GM23248 (cell line): ENCODE data around the gene PDE6H. TPM values are rescaled to one million over a fixed set of nuclear protein-coding genes. Genes with fewer than 3 reads are reported as not detected.

Experiments used
- DNase-seq: peaks from one replicate; pipeline ENCODE4 v3.0.0-alpha.2; 2015
- H2AFZ ChIP-seq: fragments of 200-600 bp; sonication (generic); 2 replicates; pipeline ENCODE4 v1.6.1; 2016; ENCODE audit warnings: antibody characterized with exemption
- H3F3A ChIP-seq: fragments of 200-600 bp; sonication (generic); 2 replicates; pipeline ENCODE4 v1.6.1; 2016; ENCODE audit warnings: mild to moderate bottlenecking, antibody characterized with exemption, mixed run types; ENCODE audit not compliant: insufficient read depth
- H3K27ac ChIP-seq: fragments of 200-600 bp; sonication (generic); 2 replicates; pipeline ENCODE4 v1.5.1; 2016; ENCODE audit warnings: mild to moderate bottlenecking
- H3K27me3 ChIP-seq: fragments of 200-600 bp; sonication (generic); replicated peaks from 2 replicates; pipeline ENCODE4 v1.6.1; 2016; ENCODE audit warnings: mild to moderate bottlenecking; ENCODE audit not compliant: insufficient read depth
- H3K36me3 ChIP-seq: fragments of 200-600 bp; sonication (generic); 2 replicates; pipeline ENCODE4 v1.6.1; 2016; ENCODE audit warnings: low read depth, mild to moderate bottlenecking
- H3K4me1 ChIP-seq: fragments of 200-600 bp; sonication (generic); 2 replicates; pipeline ENCODE4 v1.6.1; 2016; ENCODE audit warnings: mild to moderate bottlenecking; ENCODE audit not compliant: insufficient read depth
- H3K4me2 ChIP-seq: fragments of 200-600 bp; sonication (generic); one replicate; pipeline ENCODE4 v1.6.1; 2016; ENCODE audit warnings: mild to moderate bottlenecking; ENCODE audit not compliant: unreplicated experiment
- H3K4me3 ChIP-seq: fragments of 200-600 bp; sonication (generic); 2 replicates; pipeline ENCODE4 v1.5.1; 2016; ENCODE audit warnings: mild to moderate bottlenecking
- H3K79me2 ChIP-seq: fragments of 200-600 bp; sonication (generic); 2 replicates; pipeline ENCODE4 v1.6.1; 2016; ENCODE audit warnings: mild to moderate bottlenecking; ENCODE audit not compliant: insufficient read depth
- H3K9ac ChIP-seq: fragments of 200-600 bp; sonication (generic); 2 replicates; pipeline ENCODE4 v1.6.1; 2016; ENCODE audit warnings: mild to moderate bottlenecking
- H3K9me2 ChIP-seq: fragments of 200-600 bp; sonication (generic); 2 replicates; pipeline ENCODE4 v1.6.1; 2016; ENCODE audit warnings: mixed run types, mild to moderate bottlenecking, moderate library complexity; ENCODE audit not compliant: insufficient read depth
- H3K9me3 ChIP-seq: fragments of 200-600 bp; sonication (generic); one replicate; pipeline ENCODE4 v1.6.1; 2017; ENCODE audit warnings: low read depth
- H4K20me1 ChIP-seq: fragments of 200-600 bp; sonication (generic); 2 replicates; pipeline ENCODE4 v1.6.0; 2016; ENCODE audit not compliant: insufficient read depth
- EZH2 ChIP-seq: fragments of 200-600 bp; sonication (generic); IDR thresholded peaks from 2 replicates; pipeline ENCODE4 v1.6.1; 2018; ENCODE audit warnings: antibody characterized with exemption, mild to moderate bottlenecking; ENCODE audit not compliant: insufficient read depth, poor library complexity, severe bottlenecking
- EZH2phosphoT487 ChIP-seq: fragments of 200-600 bp; sonication (generic); IDR thresholded peaks from 2 replicates; pipeline ENCODE4 v1.6.1; 2018; ENCODE audit warnings: antibody characterized with exemption, moderate library complexity, mild to moderate bottlenecking, low read depth; ENCODE audit not compliant: insufficient read depth
- WGBS, 2 experiments: methylation state at CpG; one replicate each; pipeline ENCODE4 v1.1.6; 2015 to 2017; ENCODE audit warnings: low lambda C conversion rate in 2 of 2, low coverage in 1 of 2; ENCODE audit errors: missing lambda C conversion rate in 2 of 2; 5-methylcytosine and 5-hydroxymethylcytosine counted together
- in situ Hi-C: fragments of 300-500 bp; cut with MboI; formaldehyde crosslinking; loops from 2 replicates; pipeline ENCODE4 v1.15.0; 2020
- polyA plus RNA-seq: library from polyadenylated mRNA; unstranded; fragments of >200 nt; fragmentation: Nextera tagmentation; extraction: Ambion mirVana; gene quantifications from 2 replicates; pipeline ENCODE4 v1.2.1, GENCODE V29; 2016
- total RNA-seq: library from RNA; depleted of rRNA; stranded (reverse); fragments of >200 nt; shearing (Covaris generic); gene quantifications from 2 replicates; pipeline ENCODE4 v1.2.3, GENCODE V29; 2014

PDE6H gene
- total and polyA plus RNA-seq, 2 experiments from 2014 or later = not detected

DNA sequence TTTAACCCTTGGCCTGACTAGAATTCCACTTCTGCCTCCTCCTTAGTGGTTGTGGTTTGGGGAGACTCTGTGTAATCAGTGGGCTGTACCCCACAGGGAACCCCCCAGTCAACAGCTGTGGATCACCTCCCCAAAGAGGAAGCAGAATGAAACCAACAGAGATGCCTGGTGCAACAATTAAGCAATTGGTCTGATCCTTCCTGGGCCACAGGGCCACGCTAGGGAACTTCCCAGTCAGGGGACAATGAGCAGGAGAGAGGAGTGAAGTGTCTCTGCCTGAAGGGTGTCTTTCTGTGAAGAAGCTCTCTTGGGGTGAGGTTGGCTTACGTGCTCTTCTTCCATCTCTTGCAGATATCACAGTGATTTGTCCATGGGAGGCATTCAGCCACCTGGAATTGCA, 8.2 kb downstream of the PDE6H start:
- no peaks in the 10 kb centered on the region for H4K20me1 ChIP-seq
- no peaks in the 10 kb centered on the region for H3K9me2 ChIP-seq
- H3F3A ChIP-seq = no peaks in the 10 kb centered on the region
- H3K9ac ChIP-seq = no peak overlapping the region
- in situ Hi-C loops = no loop called here
- H3K36me3 ChIP-seq = no peaks in the 10 kb centered on the region
- no peak overlapping the region for H3K4me2 ChIP-seq
- peaks cover 10% of the 10 kb centered on the region; the same call in 1 of the 2 replicates for H3K27me3 ChIP-seq
- no peak overlapping the region for H3K27ac ChIP-seq
- TF ChIP-seq EZH2phosphoT487 = no peak
- TF ChIP-seq EZH2 = no peak
- no peak overlapping the region for H2AFZ ChIP-seq
- DNase-seq = no peak
- H3K9me3 ChIP-seq = no peaks in the 10 kb centered on the region
- 78 to 83% methylated on average over 2 of the region's 2 CpGs for WGBS, 2 experiments
- no peak overlapping the region for H3K4me3 ChIP-seq
- H3K4me1 ChIP-seq = no peaks in the 10 kb centered on the region
- no peaks in the 10 kb centered on the region for H3K79me2 ChIP-seq

DNA sequence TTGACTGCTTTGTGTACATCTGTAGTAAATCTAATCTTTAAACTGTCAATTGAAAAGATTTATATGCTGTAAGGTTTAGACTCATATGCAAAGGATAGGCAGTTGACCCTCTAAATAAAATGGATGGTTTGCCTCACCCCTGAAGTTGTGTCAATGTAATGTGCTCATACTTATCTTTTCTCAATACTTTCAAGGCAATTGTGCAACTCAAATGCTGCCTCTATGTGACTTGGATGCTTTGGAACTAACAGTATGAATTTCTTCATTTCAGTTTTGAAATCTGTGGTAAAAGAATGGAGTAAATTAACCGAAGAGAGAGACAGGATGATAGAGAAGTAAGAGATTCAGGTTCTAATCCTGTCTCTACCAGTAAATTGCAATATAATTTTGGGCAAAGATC, 9.7 kb downstream of the PDE6H start:
- Histone ChIP-seq H3K79me2 (no peaks in the 10 kb centered on the region), H3K4me2 (no peak overlapping the region), H3K27me3 (peaks cover 10% of the 10 kb centered on the region; the same call in 1 of the 2 replicates), H3K9me2 (no peaks in the 10 kb centered on the region), H3K36me3 (no peaks in the 10 kb centered on the region), H3K9me3 (no peaks in the 10 kb centered on the region), H4K20me1 (no peaks in the 10 kb centered on the region), H3F3A (no peaks in the 10 kb centered on the region), H3K4me3 (no peak overlapping the region), H3K4me1 (no peaks in the 10 kb centered on the region), H3K27ac (no peak overlapping the region), H2AFZ (no peak overlapping the region), H3K9ac (no peak overlapping the region)
- 67 to 78% methylated on average over 1 of the region's 1 CpG for WGBS, 2 experiments
- TF ChIP-seq EZH2 = no peak
- TF ChIP-seq EZH2phosphoT487 = no peak
- peak; percentile 9 for DNase-seq
- in situ Hi-C loops = no loop called here

DNA sequence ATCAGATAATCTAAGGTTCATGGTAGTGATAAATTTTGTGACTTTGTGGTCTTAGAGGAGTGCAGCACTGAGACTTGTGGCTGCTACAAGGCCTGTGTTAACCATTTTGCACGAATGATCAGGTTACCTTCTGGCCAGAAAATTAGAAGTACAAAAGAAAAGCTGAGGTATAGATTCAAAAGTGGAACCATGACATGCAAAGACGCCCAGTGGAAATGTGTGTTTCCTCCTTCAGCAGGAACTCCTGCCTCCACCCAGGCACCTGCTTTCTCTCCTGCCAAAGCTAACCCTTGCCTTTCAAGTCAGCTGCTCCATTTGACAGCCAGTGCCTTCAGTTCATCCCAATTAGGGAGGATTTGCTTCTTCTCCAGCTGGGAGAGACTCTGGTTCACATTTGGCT, 10.1 kb downstream of the PDE6H start:
- H3F3A ChIP-seq = no peaks in the 10 kb centered on the region
- H3K36me3 ChIP-seq = no peaks in the 10 kb centered on the region
- no peaks in the 10 kb centered on the region for H4K20me1 ChIP-seq
- H3K79me2 ChIP-seq = no peaks in the 10 kb centered on the region
- no peaks in the 10 kb centered on the region for H3K9me2 ChIP-seq
- no peak overlapping the region for H3K9ac ChIP-seq
- no peak overlapping the region for H2AFZ ChIP-seq
- no peak for TF ChIP-seq EZH2phosphoT487
- TF ChIP-seq EZH2 = no peak
- H3K4me3 ChIP-seq = no peak overlapping the region
- no peaks in the 10 kb centered on the region for H3K4me1 ChIP-seq
- 76 to 78% methylated on average over 2 of the region's 2 CpGs for WGBS, 2 experiments
- peaks cover 10% of the 10 kb centered on the region; the same call in 1 of the 2 replicates for H3K27me3 ChIP-seq
- DNase-seq = no peak
- no peaks in the 10 kb centered on the region for H3K9me3 ChIP-seq
- in situ Hi-C loops = no loop called here
- no peak overlapping the region for H3K4me2 ChIP-seq
- no peak overlapping the region for H3K27ac ChIP-seq

DNA sequence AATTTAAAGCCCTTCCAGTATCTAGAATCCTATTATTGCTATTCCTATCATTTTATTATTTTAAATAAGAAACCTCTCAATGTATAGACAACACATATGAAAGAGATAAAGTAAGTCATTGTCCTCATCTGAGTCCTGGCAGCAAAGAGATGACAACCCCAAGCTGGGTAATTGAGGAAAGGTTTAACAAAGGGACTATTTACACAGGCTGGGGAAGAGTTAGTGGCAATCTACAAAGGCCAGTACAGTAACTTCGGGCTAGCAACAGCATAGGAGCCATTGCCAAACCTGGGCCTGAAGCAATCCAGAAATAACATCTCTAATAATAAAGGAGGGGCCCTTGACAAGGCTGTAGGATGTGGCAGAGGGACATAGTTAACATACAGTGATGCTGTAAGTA, 11.2 kb downstream of the PDE6H start:
- H3K36me3 ChIP-seq = no peaks in the 10 kb centered on the region
- TF ChIP-seq EZH2phosphoT487 (no peak), EZH2 (no peak)
- no peaks in the 10 kb centered on the region for H3K9me2 ChIP-seq
- H3K9me3 ChIP-seq = no peaks in the 10 kb centered on the region
- no peaks in the 10 kb centered on the region for H3K79me2 ChIP-seq
- H3K27me3 ChIP-seq = peaks cover under 1% of the 10 kb centered on the region; the same call in 1 of the 2 replicates
- in situ Hi-C loops = no loop called here
- no peak for DNase-seq
- WGBS, 2 experiments = 23 to 35% methylated on average over 1 of the region's 1 CpG
- H3K27ac ChIP-seq = no peak overlapping the region
- H3K4me2 ChIP-seq = no peak overlapping the region
- H4K20me1 ChIP-seq = no peaks in the 10 kb centered on the region
- H2AFZ ChIP-seq = no peak overlapping the region
- H3K4me1 ChIP-seq = no peaks in the 10 kb centered on the region
- H3K9ac ChIP-seq = no peak overlapping the region
- H3K4me3 ChIP-seq = no peak overlapping the region
- no peaks in the 10 kb centered on the region for H3F3A ChIP-seq

DNA sequence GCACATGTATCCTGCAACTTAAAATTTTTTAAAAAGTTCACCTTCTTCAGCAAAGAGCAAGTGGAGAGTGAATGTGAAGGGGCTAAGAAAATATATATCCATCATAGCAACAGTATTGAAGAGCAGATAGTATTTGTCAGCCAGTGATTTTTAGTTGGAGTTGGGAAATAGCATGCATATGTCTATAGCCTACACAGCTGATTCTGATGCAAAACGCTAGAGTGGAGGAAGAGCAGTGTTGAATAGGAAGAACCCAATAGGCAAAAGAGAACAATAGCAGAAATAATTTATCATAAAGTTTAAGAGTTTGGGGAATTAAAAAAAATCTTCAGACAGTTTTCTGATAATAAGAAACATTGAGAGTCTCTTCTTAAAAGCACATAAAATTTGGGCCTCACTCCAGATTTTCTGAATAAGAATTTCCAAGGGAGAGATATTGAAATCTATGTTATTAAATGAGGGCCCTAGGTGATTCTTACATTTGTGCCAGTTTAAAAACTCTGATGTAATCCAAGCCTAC, 12.0 kb downstream of the PDE6H start:
- Histone ChIP-seq H3K4me3 (no peak overlapping the region), H3F3A (no peaks in the 10 kb centered on the region), H4K20me1 (no peaks in the 10 kb centered on the region), H3K9me2 (no peaks in the 10 kb centered on the region), H3K4me1 (no peaks in the 10 kb centered on the region), H3K36me3 (no peaks in the 10 kb centered on the region), H3K9ac (no peak overlapping the region), H3K79me2 (no peaks in the 10 kb centered on the region), H3K27ac (no peak overlapping the region), H3K9me3 (no peaks in the 10 kb centered on the region), H3K27me3 (no peaks in the 10 kb centered on the region), H3K4me2 (no peak overlapping the region), H2AFZ (no peak overlapping the region)
- WGBS, 2 experiments = 50 to 60% methylated on average over 1 of the region's 1 CpG
- DNase-seq = no peak
- TF ChIP-seq EZH2phosphoT487 (no peak), EZH2 (no peak)
- in situ Hi-C loops = no loop called here
